Stimulated activated CD4-positive, alpha-beta T cell treated with anti-CD3 and anti-CD28 coated beads, Interleukin-12 subunit alpha, Interleukin-12 subunit beta, amount 100 ng/mL, for 24 hours (primary cell): ENCODE results near the gene RADIL.

Experiments
- DNase-seq, 2 experiments: peaks; one replicate each; pipeline ENCODE4 v3.0.0-alpha.2; 2020; ENCODE audit warnings: low read depth in 2 of 2

Gene RADIL

DNA sequence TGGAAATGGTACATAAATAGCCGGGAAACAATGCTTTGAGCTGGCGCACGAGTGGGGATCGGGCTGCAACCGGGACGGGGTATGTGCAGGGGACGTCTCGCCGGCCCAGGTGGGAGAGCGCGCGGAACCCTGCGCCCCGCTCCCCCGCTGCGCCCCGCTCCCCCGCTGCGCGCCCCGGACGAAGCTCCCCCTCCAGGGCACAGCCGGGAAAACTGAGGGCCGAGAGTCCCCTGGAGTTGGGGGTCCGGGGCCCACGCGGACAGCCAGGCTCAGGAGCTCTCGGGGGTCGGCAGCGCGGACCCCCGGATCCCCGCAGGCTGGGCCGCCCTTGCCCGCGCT lies 514 bp downstream of the RADIL start:
- no peak for DNase-seq

DNA sequence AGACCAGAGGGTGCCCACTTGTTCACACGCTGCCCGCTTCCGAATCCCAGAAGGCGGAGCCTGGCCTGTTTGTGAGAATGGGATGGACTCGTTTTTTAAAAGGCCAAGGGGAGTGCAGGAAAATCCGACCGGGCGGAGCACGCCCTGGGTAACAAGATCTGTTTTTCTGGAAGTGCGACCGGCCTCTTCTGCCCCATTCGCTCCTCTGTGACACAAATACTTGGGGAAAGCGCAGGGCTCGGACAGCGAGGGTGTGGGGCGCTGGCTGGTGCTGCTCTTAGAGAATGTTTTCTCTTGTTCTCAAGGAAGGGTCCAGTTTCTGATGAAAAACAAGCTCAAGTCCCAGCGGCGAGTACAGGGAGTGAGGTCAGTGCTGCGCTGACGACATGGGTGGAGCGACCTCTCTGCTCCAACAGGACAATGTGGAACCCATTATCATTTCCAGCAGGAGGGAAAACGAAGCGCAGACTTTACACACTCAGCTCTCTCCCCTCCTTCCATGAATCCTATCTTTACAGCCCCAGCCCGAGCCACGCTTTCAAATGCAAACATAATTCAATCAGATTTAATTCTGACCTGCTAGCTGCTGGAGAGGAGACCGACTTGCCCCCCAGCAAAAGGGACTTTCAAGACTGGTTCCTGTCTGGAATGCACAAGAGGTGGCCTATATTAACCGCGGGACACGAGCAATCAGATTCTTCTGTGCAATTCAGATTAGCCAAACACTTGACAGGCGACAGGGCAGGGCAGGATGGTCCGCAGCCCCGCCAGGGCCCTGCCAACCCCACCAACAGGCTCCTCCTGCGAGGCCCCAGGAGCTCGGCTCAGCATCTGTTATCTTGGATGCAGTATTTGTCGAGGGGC lies 1.1 kb downstream of the RADIL start:
- no peak for DNase-seq

DNA sequence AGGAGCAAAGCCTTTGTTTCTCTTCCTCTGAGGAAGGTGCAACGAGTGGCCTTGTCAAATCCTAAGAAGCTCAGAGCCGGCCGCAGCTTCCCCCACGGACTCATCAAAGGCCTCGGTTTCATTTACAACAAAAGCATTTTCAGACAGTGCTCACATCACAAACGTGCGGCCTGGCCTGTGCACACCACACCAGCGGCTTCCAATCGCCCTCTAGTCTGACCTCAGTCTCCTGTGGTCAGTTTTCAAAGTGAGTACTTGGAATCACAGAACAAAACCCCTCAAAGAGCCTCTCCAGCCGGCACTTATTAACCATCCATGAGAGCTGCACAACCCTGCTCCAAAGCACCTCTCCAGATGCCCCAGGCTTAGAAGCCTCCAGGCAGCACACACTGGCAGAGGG lies 3.3 kb downstream of the RADIL start:
- no peak for DNase-seq

DNA sequence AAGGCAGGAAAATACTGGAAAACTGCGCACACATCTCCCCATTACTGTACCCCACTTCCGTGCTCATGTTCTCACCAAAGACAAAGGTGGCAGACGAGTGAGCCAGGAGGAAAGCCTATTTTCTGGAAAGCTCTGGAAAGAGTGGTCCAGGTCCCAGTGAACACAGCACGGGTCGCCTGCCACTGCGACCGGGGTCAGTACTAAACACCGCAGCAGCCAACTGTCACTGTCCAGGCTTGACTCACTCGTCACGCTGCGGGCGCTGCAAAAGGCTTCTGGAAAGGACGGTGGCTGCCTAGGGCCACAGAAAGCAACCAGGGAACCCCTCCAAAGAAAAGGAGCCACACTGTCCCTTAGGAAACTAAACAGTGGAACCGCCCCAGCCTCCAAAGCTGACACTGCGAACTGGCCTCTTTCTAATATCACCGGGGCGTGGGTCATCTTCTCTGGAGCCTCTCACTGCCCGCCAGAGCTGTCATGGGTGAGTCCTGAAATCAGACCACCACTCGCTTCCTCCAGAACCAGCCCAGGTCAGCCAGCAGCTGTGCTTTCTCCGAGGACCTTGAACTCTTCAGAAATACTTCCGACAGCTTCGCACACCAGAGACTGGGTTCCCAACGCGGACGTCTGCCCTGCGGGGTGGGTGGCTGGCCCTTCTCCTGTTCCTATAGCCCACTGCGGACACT lies 4.0 kb downstream of the RADIL start:
- no peak for DNase-seq

DNA sequence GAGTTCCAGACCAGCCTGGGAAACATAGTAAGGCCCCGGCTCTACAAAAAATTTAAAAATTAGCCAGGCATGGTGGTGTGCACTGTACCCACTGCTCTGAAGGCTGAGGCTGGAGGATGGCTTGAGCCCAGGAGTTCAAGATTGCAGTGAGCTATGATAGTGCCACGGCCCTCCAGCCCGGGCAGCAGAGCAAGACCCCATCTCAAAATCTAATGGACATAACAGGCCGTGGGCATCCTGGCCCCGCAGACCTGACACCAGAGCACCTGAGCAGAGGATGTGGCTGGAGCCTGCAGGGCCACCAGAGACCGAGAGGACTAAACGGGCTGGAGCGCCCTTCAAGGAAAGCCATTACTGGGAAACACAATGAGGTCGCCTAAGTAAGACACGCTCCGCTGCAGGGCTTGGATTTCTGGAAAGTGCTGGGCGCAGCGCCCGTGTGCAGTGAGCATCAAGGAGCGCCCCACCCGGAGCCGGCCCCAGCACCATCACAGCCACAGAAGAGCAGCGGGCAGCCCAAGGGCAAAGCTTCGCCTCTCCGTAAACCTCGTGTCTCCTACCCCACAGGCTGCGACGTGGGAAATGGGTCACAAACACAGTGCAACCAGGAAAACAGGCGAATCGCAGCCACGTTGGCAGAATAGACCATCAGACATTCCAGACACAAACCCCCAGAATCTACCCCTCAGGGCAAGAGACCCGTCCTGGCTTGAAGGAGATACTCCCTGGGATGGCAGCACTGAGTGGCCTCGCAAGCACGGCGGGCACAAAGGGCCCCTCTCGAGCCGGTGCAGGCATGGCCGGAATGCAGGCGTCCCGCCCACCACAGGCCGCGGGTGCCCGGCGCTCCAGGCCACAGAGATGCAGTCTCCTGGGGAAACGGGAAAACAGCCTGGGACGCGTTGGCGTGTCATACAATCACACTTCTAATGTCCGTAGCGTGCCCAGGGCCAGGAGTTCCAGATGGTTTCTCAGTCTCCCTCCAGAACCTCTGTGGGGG lies 4.9 kb downstream of the RADIL start:
- DNase-seq: no peak

DNA sequence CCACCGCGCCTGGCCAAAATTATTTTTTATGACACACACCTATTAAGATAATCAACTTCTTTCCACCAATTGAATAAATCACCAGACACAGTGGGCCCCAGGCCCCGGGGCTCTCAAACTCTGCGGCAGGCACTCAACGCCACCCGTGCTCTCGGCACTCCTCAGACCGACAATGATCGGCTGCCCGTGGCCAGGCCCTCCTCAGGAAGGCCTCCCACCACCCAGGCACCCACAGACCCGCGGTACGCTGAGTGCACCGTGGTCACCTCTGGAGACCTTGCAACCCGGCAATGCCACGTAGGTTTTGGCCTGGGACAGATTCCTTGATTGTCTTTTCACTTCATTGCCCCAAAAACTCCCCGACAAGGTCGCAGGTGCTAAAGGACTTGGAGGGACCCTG lies 6.9 kb downstream of the RADIL start:
- DNase-seq: no peak

DNA sequence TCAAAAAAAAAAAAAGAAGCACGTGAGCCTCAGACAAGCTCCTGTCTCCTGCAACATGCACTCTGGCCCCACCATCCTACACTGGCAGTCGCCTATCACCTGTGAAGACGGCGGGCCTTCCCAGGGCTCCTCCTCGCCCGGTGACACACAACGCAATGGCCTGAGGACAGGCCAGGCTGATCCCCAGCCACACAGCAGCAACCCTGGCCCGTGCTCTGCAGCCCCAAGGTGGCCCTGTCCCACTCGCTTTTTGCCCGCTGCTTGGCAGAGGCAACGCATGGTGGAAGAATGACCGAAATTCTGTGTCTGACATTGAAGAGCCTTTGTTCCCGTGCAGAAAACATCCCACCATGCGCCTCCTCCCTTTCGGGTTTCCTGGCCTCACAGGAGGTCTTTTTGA lies 8.1 kb downstream of the RADIL start:
- no peak for DNase-seq

DNA sequence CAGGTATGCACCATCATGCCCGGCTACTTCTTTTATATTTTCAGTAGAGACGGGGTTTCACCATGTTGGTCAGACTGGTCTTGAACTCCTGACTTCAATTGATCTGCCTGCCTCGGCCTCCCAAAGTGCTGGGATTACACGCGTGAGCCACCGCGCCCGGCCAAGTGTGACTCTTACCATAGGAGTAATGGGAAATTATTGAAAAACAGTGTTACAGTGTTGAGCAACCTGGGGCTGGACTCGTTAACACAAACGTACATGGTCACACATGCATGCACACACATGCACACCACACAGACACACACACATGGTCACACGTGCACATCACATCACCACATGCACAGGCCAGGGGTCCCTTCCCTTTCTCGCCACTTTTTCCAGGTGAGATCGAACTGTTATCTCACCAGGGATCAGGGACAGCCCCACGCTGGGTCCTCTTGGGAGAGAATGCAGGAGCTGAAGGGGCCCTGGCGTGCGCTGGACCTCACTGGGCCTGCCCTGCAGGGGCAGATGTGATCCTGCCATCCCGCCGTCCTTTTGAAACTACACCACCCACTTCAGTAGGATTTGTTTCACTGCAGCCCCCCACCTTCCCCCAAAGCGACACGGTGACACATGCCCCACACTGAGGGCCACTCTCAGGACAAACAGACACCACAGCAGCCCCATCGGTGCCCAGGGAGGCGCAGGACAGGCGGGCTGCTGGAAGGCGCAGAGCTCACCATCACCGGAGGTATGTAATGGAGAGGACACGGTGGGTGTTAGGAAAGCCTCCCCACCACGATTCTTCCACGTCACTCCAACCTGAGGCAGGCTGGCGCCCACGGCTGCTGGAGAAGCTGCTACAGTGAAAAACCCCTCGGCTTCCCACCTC lies 10.2 kb downstream of the RADIL start:
- DNase-seq: no peak

DNA sequence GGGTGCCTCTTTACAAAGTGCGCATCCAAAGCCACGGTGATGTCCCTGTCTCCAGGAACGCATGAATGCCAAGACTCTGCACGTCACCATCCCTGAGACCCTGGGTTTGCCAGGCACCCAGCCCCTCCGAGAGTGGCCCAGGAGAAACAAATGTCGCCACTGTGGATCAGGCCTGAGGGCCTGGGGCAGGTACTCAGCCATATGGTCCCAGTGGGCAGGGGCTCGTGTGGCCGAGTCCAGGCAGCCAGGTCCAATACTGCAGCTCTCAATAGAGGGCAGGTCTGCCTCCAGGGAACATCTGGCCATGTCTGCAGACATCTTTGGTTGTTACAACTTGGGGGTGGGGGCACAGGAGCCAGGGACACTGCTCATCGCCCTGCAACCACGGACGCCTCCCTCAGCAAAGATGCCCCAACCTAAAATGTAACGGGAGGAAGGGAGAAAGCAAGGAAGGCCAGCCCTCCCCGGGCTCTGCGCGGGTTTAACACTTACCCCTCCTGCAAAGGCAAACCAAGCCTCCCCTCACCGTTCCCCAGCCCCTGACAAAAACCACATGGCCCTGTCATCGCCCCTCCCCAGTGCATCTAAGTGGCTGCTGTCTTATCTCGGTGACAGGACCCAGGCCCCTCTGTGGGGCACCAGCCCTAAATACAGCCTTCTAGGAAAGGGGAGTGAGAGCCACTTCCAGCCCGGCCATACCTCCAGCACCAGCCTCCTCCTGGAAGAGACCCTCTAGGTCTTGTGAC lies 11.4 kb downstream of the RADIL start:
- no peak for DNase-seq

DNA sequence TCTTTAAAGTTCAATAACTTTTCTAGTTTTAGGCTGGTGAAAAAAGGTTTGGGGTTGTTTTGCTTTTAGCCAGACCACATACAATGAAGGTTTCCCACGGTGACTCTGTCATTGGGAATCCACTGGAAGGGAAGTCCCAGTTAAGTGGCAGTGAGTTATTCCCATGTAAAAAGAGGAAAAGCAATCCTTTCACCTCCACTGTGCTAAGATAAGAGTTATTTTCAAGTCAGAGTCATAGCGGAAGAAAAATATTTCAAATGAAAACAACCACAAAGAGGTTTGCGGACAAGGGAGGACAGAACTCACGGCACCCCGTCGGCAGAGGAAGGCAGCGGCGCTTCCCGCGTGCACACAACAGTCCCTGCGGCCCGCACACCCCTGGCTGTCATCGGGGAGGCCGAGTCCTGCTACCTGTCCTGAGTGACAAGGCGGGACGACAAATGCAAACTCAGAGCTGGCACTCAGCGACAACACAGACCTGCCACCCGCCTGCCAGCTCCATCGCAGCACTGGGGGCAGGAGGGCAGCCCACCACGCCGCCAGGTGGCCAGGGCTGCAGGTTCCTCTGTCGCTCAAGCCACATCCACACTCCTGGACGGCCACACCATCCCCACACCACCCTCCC lies 12.3 kb downstream of the RADIL start:
- DNase-seq: no peak

DNA sequence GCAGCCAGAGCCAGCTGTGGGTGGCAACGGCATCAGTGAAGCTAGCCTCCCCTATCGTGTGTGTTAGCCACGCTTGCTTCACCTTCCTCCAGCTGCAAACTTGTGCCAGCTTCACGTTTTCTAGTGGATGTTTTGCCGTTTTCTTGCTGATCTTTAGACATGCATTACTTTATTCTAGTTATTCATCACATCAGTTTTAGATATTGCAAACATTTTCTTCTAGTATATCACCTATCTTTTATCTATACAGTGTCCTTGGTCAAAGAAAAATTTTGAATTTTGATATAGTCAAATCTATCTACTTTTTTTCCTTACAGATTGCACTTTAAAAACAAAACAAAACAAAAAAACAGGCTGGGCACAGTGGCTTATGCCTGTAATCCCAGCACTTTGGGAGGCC lies 15.0 kb downstream of the RADIL start:
- no peak for DNase-seq

DNA sequence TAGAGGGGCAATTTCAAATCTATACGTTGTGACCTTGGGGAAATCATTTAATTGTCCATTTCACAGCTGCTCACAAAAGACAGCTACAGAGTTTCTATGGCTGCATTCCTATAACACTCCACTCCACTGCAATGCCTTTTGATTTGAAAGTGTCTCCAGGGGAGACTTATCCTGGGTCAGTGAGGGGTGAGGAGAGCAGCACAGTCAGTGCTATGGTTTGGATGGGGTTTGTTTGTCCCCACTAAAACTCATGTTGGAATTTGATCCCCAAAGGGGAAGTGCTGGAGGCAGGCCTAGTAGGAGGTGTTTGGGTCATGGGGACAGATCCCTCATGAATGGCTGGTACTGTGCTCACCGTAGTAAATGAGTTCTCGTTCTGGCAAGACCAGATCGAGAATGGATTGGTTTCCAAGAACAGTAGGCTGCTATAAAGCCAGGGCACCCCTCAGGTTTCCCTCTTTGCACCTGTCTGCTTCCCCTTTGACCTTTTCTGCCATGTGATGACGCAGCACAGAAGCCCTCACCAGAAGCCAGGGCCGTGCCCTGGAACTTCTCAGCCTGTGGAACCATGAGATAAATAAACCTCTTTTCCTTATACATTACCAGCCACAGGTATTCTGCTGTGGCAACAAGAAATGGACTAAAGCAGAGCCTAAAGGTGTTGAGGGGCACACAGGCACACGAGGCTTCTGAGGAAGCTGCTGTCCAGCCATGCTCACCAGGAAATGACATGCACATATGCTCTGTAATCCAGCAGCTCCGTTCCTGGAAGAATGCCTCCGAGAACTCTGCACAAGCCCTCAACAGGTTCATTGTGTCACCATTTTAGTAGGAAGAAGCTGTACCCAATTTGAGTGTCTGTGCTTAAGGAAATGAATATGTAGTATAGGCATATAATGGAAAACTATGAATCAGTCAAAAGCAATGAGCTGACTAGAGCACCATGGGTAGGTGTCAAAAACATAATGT lies 16.7 kb downstream of the RADIL start:
- no peak for DNase-seq

DNA sequence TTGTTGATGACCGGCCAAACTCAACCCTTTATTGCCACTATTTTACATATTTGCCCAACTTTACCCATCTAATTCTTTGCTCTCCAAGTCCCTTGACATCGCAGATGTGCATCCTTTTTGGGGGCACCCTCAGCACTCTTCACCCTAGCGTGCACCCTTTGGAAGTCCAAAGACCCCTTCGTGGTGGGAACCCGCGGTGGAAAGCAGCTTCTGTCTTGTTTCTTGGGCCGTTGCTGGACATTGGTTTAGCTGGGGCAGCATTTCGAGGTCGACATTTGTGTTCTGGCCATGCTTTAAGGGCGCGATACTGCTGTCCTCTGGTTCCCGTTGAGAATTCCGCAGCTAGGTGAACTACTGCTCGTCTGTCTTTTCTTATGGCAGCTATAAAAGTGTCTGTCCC lies 21.4 kb downstream of the RADIL start:
- DNase-seq: no peak

DNA sequence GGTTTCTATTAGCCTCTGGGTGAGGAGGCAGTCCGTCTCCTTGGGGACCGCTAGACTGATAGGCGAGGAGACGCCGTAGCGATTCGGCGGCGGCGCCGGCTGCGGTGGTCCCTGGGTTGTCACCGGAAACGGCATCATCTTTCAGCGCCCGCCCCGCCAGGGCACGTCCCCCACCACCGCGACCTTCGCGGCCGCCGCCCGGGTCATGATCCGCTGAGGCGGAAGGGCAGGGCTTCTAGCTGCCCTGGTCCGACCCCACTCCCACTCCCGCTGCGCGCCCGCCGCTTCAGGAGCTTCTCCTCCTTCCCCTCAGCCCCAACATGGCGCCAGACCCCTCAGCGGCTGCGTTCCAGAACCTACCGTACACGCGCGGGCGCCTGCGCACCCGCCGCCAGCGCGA lies 21.8 kb downstream of the RADIL start, which contains the start of gene PAPOLB:
Gene PAPOLB, minus strand, starts transcription at position 358 of the 400 bp plus-strand sequence. Its CDS starts 220 bp downstream, at position 138.
- DNase-seq: no peak

DNA sequence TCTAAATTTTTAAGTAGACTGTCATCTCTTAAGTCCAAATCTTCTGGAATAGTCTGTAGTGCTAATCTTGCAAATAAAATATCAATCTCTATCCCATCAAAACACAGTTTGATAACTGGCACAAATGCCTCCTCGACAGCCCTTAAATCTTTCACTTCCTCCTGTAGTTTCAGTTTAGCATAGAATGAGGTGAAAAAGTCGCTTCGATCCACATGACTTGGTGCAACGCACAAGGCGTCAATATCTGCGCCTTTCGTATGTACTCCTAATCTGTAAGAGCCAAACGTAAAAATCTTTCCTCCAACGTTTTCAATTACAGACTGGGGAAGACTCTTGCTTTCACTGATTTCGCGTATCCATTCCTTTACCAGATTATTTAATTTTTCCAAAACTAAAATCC lies 22.3 kb downstream of the RADIL start:
- DNase-seq: no peak

DNA sequence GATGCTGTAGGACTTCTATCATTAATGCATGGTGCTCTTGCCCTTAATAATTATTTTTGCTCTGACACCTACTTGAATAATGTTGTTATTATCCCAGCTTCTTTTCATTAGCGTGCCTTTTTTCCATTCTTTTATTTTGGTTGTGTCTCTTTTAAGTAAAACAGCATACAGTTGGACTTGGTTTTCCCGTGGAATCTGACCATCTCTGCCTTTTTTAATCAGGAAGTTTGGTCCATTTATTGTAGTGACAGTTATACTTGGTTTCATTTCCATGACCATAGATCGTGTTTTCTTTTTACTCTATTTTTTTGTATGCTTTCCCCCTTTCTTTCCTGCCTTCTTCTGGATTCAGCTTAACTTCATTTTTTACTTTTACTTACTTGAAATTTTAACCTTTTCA lies 26.3 kb downstream of the RADIL start:
- no peak for DNase-seq

DNA sequence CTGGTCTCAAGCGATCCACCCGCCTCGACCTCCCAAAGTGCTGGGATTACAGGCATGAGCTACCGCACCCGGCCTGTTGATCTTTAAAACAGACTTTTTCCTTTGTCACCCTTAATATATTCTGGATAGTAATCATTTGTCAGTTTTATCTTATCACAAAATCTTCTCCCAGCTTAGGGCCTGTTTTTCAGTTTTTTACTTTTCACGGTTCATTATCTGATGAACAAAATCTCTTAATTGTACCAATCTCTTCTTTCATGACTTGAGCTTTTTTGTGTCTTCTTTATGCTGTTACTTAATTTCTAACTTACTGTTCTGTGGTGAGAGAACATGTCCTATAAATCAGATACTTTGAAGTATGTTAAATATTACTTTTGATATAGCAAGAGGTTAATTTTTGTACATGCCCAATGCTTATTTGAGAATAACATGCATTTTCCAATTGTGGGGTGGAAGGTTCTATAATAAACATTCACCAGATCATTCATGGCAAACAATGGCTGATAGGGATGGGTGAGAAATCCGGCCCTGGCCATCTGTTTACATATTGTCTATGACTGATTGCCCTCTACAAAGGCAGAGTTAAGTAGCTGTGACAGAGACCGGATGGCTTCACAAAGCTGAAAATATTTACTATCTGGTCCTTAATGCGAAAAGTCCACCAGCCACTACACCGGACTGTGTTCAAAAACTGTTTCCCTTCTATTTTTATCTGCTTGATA lies 27.0 kb downstream of the RADIL start:
- no peak for DNase-seq

DNA sequence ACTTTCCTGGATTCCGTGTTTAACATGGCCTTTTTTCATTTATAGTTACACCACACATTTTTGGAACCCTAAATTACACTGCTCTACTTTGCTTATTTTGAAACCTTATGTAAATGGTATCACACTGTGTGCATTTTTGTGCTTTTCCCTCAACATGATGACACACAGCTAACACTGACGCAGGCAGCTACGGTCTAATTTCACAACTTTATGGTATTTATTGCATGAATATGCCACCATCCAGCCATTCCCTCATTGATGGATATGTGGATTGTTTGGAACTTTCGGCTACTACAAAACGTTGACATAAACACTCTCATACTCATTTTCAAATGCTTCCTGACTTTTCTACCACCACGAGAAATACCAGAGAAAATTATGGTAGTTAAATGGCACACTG lies 28.6 kb downstream of the RADIL start:
- no peak for DNase-seq
